K562 (cell line): ENCODE measurements around the gene ZBTB9. TPM values are rescaled to one million over a fixed set of nuclear protein-coding genes. Genes with fewer than 3 reads are reported as not detected.
A peak's percentile ranks its signal among the peaks of the same experiment; 100 is the strongest.

Experiments
- ATAC-seq: fragments of 200-7000 bp; cut with Tn5 transposase; 3 replicates; pipeline ENCODE4 v1.9.1; 2020; ENCODE audit warnings: moderate library complexity
- BruUV-seq: library from RNA; stranded (reverse); fragments of 400-500 nt; replicated peaks from 2 replicates; lab custom pipeline; 2021; lab: Mats Ljungman, UMichigan
- CTCF ChIA-PET: fragments of 300-600 bp; formaldehyde crosslinking; extraction: SDS; loops from one replicate; lab custom pipeline; 2021; ENCODE audit warnings: low intra/inter-chr PET ratio; lab: Yijun Ruan, JAX
- POLR2A ChIA-PET: fragments of 300-600, 350-650 bp; sonication (Branson Sonifier 250); formaldehyde crosslinking; extraction: SDS; loops from one replicate; lab custom pipeline; 2021; ENCODE audit warnings: antibody characterized with exemption, inconsistent platforms; lab: Yijun Ruan, JAX
- DNase-seq, 4 experiments: peaks; one replicate each; pipeline versions ENCODE4 v3.0.0 to v3.0.0-alpha.2; 2011 to 2018; ENCODE audit warnings: low spot score in 3 of 4, mixed read lengths in 3 of 4; ENCODE audit errors: extremely low read depth in 1 of 4
- FAIRE-seq: peaks from 2 replicates; lab custom pipeline; 2011; peaks lifted over from hg19 to GRCh38; lab: Jason Lieb, UNC
- H2AFZ ChIP-seq: 2 replicates; pipeline ENCODE4 v1.6.0; 2011; ENCODE audit warnings: low read depth, low read length, control low read depth, inconsistent platforms
- H3K27ac ChIP-seq: fragments of 200-600 bp; 3 replicates; pipeline ENCODE4 v1.8.0; 2011; ENCODE audit warnings: low read depth, mild to moderate bottlenecking, control low read depth, inconsistent platforms, low read length, moderate library complexity, mixed read lengths; ENCODE audit errors: extremely low read depth
- H3K27me3 ChIP-seq, 2 experiments: fragments of 300-600 bp in 1 of 2; 2 replicates in 1 of 2; 3 replicates in 1 of 2; pipeline versions ENCODE4 v1.6.0 to v1.8.0; 2011; ENCODE audit warnings: inconsistent platforms in 2 of 2, low read length in 2 of 2, mild to moderate bottlenecking in 1 of 2, mixed read lengths in 1 of 2, moderate library complexity in 1 of 2; ENCODE audit not compliant: control insufficient read depth in 2 of 2, insufficient read depth in 2 of 2
- H3K36me3 ChIP-seq: fragments of 300-600 bp; 3 replicates; pipeline ENCODE4 v1.8.0; 2011; ENCODE audit warnings: mild to moderate bottlenecking, low read length, inconsistent platforms; ENCODE audit not compliant: control insufficient read depth, insufficient read depth
- H3K4me1 ChIP-seq, 2 experiments: fragments of 200-600 bp in 1 of 2; replicated peaks in 1 of 2; 2 replicates in 1 of 2; 3 replicates in 1 of 2; pipeline versions ENCODE4 v1.5.1 to v1.8.0; 2011; ENCODE audit warnings: inconsistent platforms in 2 of 2, low read length in 2 of 2, mild to moderate bottlenecking in 1 of 2, mixed read lengths in 1 of 2, moderate library complexity in 1 of 2; ENCODE audit not compliant: control insufficient read depth in 2 of 2, insufficient read depth in 2 of 2
- H3K4me2 ChIP-seq: 2 replicates; pipeline ENCODE4 v1.6.1; 2011; ENCODE audit warnings: low read length, control low read depth, inconsistent platforms, mixed read lengths; ENCODE audit not compliant: insufficient read depth
- H3K4me3 ChIP-seq: fragments of 200-600 bp; sonication (generic), shearing (Covaris generic); 2 replicates; pipeline ENCODE4 v1.5.1; 2016; ENCODE audit warnings: control low read depth, inconsistent platforms
- H3K79me2 ChIP-seq: fragments of 200-600 bp; 3 replicates; pipeline ENCODE4 v1.8.0; 2011; ENCODE audit warnings: low read length, inconsistent platforms; ENCODE audit not compliant: control insufficient read depth, insufficient read depth
- H3K9ac ChIP-seq, 2 experiments: 2 replicates each; pipeline versions ENCODE4 v1.6.0 to v1.6.1; 2011; ENCODE audit warnings: low read depth in 2 of 2, low read length in 2 of 2, control low read depth in 1 of 2, inconsistent platforms in 1 of 2, mild to moderate bottlenecking in 1 of 2, mixed read lengths in 1 of 2; ENCODE audit not compliant: insufficient read depth in 1 of 2
- H3K9me1 ChIP-seq: one replicate; pipeline ENCODE4 v1.6.0; 2011; ENCODE audit warnings: inconsistent platforms, mild to moderate bottlenecking, low read length, moderate library complexity; ENCODE audit not compliant: control insufficient read depth, insufficient read depth
- H3K9me3 ChIP-seq: replicated peaks from 2 replicates; pipeline ENCODE4 v1.5.1; 2011; ENCODE audit warnings: low read depth, low read length, inconsistent platforms; ENCODE audit not compliant: control insufficient read depth, insufficient read depth
- H4K20me1 ChIP-seq: replicated peaks from 2 replicates; pipeline ENCODE4 v1.6.1; 2011; ENCODE audit warnings: low read length, inconsistent platforms, mixed read lengths; ENCODE audit not compliant: control insufficient read depth, insufficient read depth
- HDAC1 ChIP-seq, 2 experiments: fragments of 450-650 bp; IDR thresholded peaks; 2 replicates each; pipeline ENCODE4 v1.6.1; 2016 to 2017; ENCODE audit warnings: inconsistent platforms in 1 of 2, mild to moderate bottlenecking in 1 of 2, moderate library complexity in 1 of 2
- JUNB ChIP-seq: fragments of 450-650 bp; formaldehyde crosslinking; conservative IDR thresholded peaks from 2 replicates; pipeline ENCODE4 v1.4.0; 2020; ENCODE audit warnings: mild to moderate bottlenecking
- MIER1 ChIP-seq: fragments of 450-650 bp; IDR thresholded peaks from 2 replicates; pipeline ENCODE4 v1.6.1; 2016; ENCODE audit warnings: antibody characterized with exemption, mild to moderate bottlenecking, low read depth
- PBX2 ChIP-seq, 2 experiments: IDR thresholded peaks in 1 of 2; conservative IDR thresholded peaks in 1 of 2; 2 replicates each; pipeline ENCODE4 v1.6.1; 2016; ENCODE audit warnings: low read depth in 2 of 2, mild to moderate bottlenecking in 1 of 2, missing compliant biosample characterization in 1 of 2, missing genetic modification characterization in 1 of 2, moderate library complexity in 1 of 2
- WHSC1 ChIP-seq: IDR thresholded peaks from one replicate; pipeline ENCODE4 v1.6.1; 2012; ENCODE audit warnings: low read length, control low read depth, inconsistent platforms
- WGBS: fragments of 100-300 bp; shearing (Covaris generic); methylation state at CpG from one replicate; pipeline ENCODE4 v1.1.6; 2016; ENCODE audit warnings: low coverage, mixed read lengths; ENCODE audit not compliant: insufficient coverage; ENCODE audit errors: missing lambda C conversion rate; 5-methylcytosine and 5-hydroxymethylcytosine counted together
- in situ Hi-C: fragments of 300-500 bp; cut with MboI; formaldehyde crosslinking; loops from 4 replicates; pipeline ENCODE4 v1.15.0; 2018; ENCODE audit warnings: inconsistent platforms, mixed read lengths
- intact Hi-C: fragments of 100-400 bp; cut with micrococcal nuclease; formaldehyde crosslinking; loops from 2 replicates; pipeline ENCODE4 v1.14.2; 2022
- polyA plus RNA-seq, 8 experiments: library from polyadenylated mRNA; depleted of rRNA in 4 of 8; stranded (reverse) in 5 of 8; unstranded in 3 of 8; fragments of >200 nt; fragmentation: Nextera tagmentation in 2 of 8; fragmentation: Illumina TruSeq in 1 of 8; extraction: Ambion mirVana in 2 of 8; extraction: Trizol in 1 of 8; gene quantifications; 2 replicates each; pipeline versions ENCODE4 v1.2.1 to v1.2.3, GENCODE V29; 2011 to 2014; ENCODE audit warnings: inconsistent platforms in 1 of 8, missing spikeins in 1 of 8
- total RNA-seq, 7 experiments: library from RNA; depleted of rRNA in 6 of 7; stranded (reverse); fragments of >200 nt in 6 of 7; fragmentation: Illumina TruSeq in 2 of 7; extraction: Trizol in 2 of 7; gene quantifications; 2 replicates each; pipeline versions ENCODE4 v1.2.1 to v1.2.3, GENCODE V29; 2011 to 2021; ENCODE audit warnings: low replicate concordance in 1 of 7

The ZBTB9 gene
- total and polyA plus RNA-seq, 9 of the 15 experiments (the other 6 are each of a cell fraction or from before 2014, with no cell fraction given): 1.9 to 19.5 (median 10.4) TPM

- Histone ChIP-seq H3K36me3 (peaks cover 27% of the 10 kb centered on the region; the same call in 2 of the 3 replicates), H3K4me1 (peaks cover 35 to 46% of the 10 kb centered on the region in 2 experiments), H3K9ac (peak overlapping the region in 1 of 2 experiments; percentile 69; a peak in 1 of 4 replicates), H4K20me1 (no peaks in the 10 kb centered on the region; the same call in 1 of the 2 replicates), H3K27me3 (no peaks in the 10 kb centered on the region), H2AFZ (no peak overlapping the region), H3K4me3 (no peak overlapping the region), H3K27ac (no peak overlapping the region), H3K79me2 (peaks cover 31% of the 10 kb centered on the region), H3K9me1 (no peaks in the 10 kb centered on the region), H3K4me2 (no peak overlapping the region), H3K9me3 (no peaks in the 10 kb centered on the region)
- no peak for DNase-seq
- intact Hi-C loops (no loop called here), in situ Hi-C loops (no loop called here)
- ATAC-seq: no peak
- no TSS peak for BruUV-seq
- FAIRE-seq: no peak
- WGBS: 70% methylated on average over 1 of the region's 1 CpG
- TF ChIP-seq WHSC1 (no peak), MIER1 (no peak), HDAC1 (IDR thresholded peaks at IDR 0.05) (peak in 1 of 2 experiments; percentile 50; a peak in 1 of 4 replicates), JUNB (no peak), PBX2 (CRISPR knock-in tag; IDR thresholded peaks at IDR 0.05; ENCODE audit: low read depth) (no peak), PBX2 (tag; conservative IDR thresholded peaks at IDR 0.05; ENCODE audit: low read depth) (no peak)
- CTCF ChIA-PET: no interaction called here
- POLR2A ChIA-PET: interaction anchor here (0.6 to 1.3 kb wide), 2 partner anchors 11 to 263 kb away, joined by 3 read pairs; no protein-coding TSS in a partner anchor
Measured at GRCh38 chr6:33433001-33433543, 21.3 kb upstream of the ZBTB9 start.
